Lower lobe of right lung (tissue), 2 donors: Measurements from ENCODE around the gene TM2D3. TPM values are rescaled to one million over a fixed set of nuclear protein-coding genes. Genes with fewer than 3 reads are reported as not detected.

Source experiments
- ATAC-seq, 2 donors: fragments of 200-7000 bp; cut with Tn5 transposase; one replicate each; pipeline ENCODE4 v1.9.1; 2020 to 2022; ENCODE audit warnings: mild to moderate bottlenecking in 2 of 2, moderate library complexity in 2 of 2
- DNase-seq: peaks from one replicate; pipeline ENCODE4 v3.0.0-alpha.2; 2020
- H3K27ac ChIP-seq: fragments of 200-600 bp; one replicate; pipeline ENCODE4 v1.8.0; 2022
- H3K27me3 ChIP-seq: fragments of 200-600 bp; one replicate; pipeline ENCODE4 v1.8.0; 2022; ENCODE audit warnings: low read depth
- H3K36me3 ChIP-seq: fragments of 200-600 bp; one replicate; pipeline ENCODE4 v1.8.0; 2022; ENCODE audit warnings: mild to moderate bottlenecking
- H3K4me1 ChIP-seq: fragments of 200-600 bp; one replicate; pipeline ENCODE4 v1.8.0; 2022
- H3K4me3 ChIP-seq: fragments of 200-600 bp; one replicate; pipeline ENCODE4 v1.8.0; 2022; ENCODE audit warnings: mild to moderate bottlenecking
- H3K9me3 ChIP-seq: fragments of 200-600 bp; one replicate; pipeline ENCODE4 v1.8.0; 2022
- intact Hi-C: fragments of 100-400 bp; cut with DNase I; formaldehyde crosslinking; loops from one replicate; pipeline ENCODE4 v1.11.0; 2022
- total RNA-seq: library from RNA; stranded (reverse); fragmentation: NEBNext Ultra II Directional; extraction: Animal tissue kit (Norgen Biotek cat#: 25700); gene quantifications from one replicate; pipeline ENCODE4 v1.2.1, GENCODE V29; 2021
- TF ChIP-seq, protein P1 (sequence below): fragments of 200-600 bp; IDR thresholded peaks from one replicate; pipeline ENCODE4 v1.8.0; 2022; ENCODE audit warnings: antibody characterized with exemption, mild to moderate bottlenecking
- donor health status: DM: no; HTN: yes; CAD: no; lungs with severe emphysema.

The TM2D3 gene
- total RNA-seq, 1 donor from 2014 or later, result 49.2 TPM

DNA sequence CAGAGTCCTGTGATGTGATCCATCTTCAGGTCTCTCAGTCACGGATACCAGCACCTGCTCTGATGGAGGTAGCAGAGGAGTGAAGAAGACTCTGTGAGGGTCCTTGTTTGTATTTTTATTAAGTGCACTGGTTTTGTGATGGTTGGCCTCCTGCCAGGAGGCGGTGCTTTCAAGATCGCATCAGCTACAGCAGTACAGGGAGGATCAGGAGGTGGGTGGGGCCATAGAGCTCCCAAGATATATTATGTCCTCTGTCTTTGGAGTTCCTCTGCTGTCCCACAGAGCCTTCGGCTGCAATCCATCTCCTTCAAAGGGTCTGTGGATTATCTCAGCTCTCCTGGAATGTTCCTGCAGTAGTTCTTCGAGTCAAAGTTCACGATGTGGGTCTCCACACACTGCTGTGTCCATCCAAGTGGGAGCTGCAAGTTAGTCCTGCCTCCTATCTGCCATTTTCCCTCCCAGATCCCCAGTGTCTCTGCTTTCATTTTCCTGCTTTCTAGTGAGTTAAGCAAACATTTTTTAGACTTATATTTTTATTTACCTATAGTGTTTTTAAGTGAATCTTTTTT, 54.7 kb downstream of the TM2D3 start:
- TF ChIP-seq, protein P1, sequence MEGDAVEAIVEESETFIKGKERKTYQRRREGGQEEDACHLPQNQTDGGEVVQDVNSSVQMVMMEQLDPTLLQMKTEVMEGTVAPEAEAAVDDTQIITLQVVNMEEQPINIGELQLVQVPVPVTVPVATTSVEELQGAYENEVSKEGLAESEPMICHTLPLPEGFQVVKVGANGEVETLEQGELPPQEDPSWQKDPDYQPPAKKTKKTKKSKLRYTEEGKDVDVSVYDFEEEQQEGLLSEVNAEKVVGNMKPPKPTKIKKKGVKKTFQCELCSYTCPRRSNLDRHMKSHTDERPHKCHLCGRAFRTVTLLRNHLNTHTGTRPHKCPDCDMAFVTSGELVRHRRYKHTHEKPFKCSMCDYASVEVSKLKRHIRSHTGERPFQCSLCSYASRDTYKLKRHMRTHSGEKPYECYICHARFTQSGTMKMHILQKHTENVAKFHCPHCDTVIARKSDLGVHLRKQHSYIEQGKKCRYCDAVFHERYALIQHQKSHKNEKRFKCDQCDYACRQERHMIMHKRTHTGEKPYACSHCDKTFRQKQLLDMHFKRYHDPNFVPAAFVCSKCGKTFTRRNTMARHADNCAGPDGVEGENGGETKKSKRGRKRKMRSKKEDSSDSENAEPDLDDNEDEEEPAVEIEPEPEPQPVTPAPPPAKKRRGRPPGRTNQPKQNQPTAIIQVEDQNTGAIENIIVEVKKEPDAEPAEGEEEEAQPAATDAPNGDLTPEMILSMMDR, result no peak
- Histone ChIP-seq H3K4me3 (no peak overlapping the region), H3K4me1 (no peaks in the 10 kb centered on the region), H3K27me3 (peaks cover 9% of the 10 kb centered on the region), H3K27ac (no peak overlapping the region), H3K9me3 (peaks cover 6% of the 10 kb centered on the region), H3K36me3 (no peaks in the 10 kb centered on the region)
- ATAC-seq, result no peak
- DNase-seq, result no peak
- intact Hi-C loops, result no loop called here

- Histone ChIP-seq H3K4me1 (no peaks in the 10 kb centered on the region), H3K9me3 (peaks cover 6% of the 10 kb centered on the region), H3K4me3 (no peak overlapping the region), H3K36me3 (no peaks in the 10 kb centered on the region), H3K27ac (no peak overlapping the region), H3K27me3 (peaks cover 9% of the 10 kb centered on the region)
- ATAC-seq (no peak), DNase-seq (no peak)
- TF ChIP-seq, protein P1, result no peak
- intact Hi-C loops, result no loop called here
Observed at GRCh38 chr15:101596633-101597032, 55.5 kb downstream of the TM2D3 start.

Other genes with a start within 250 kb of the TM2D3 start
- 12.3 TPM for gene PCSK6, start 162.7 kb downstream of the TM2D3 start, total RNA-seq
- 11.7 TPM for gene TARS3, start 72.1 kb upstream of the TM2D3 start, total RNA-seq
- not detected for gene OR4F6, start 151.1 kb upstream of the TM2D3 start, total RNA-seq
- not detected for gene OR4F15, start 159.8 kb upstream of the TM2D3 start, total RNA-seq